ENCODE results near the gene SMIM24. TPM values are rescaled to one million over a fixed set of nuclear protein-coding genes. Genes with fewer than 3 reads are reported as not detected.

Gene SMIM24
- total RNA-seq, 4 donors from 2014 or later: 0.29 to 0.78 TPM; not detected in 2

- no peak for TF ChIP-seq CTCF (IDR thresholded peaks at IDR 0.05)
- WGBS, 2 donors: 94% methylated on average over 5 of the region's 5 CpGs
- no peak overlapping the region for H3K4me3 ChIP-seq (ENCODE audit: low read depth, poor library complexity, severe bottlenecking)
- DNase-seq (ENCODE audit: low spot score in 2 of 2): no peak
- intact Hi-C loops (cut with DNase I; ENCODE audit: low total_unique reads): no loop called here
Measured at GRCh38 chr19:3497757-3498520, 17.6 kb upstream of the SMIM24 start.

- DNase-seq (ENCODE audit: low spot score in 2 of 2): no peak
- intact Hi-C loops (cut with DNase I; ENCODE audit: low total_unique reads): no loop called here
- TF ChIP-seq CTCF (IDR thresholded peaks at IDR 0.05): no peak
- TF ChIP-seq POLR2A (IDR thresholded peaks at IDR 0.05): no peak
- no peak overlapping the region for H3K4me3 ChIP-seq (ENCODE audit: low read depth, poor library complexity, severe bottlenecking)
- WGBS, 2 donors: 95% methylated on average over 28 to 32 of the region's 32 CpGs
Measured at GRCh38 chr19:3496392-3497273, 16.3 kb upstream of the SMIM24 start.

GRCh38 chr19:3494559-3494958 is 14.2 kb upstream of the SMIM24 start:
- intact Hi-C loops (cut with DNase I; ENCODE audit: low total_unique reads): no loop called here
- peak in 1 of 2 donors; percentile 82 for DNase-seq (ENCODE audit: low spot score in 2 of 2)
- TF ChIP-seq POLR2A (IDR thresholded peaks at IDR 0.05) (no peak), CTCF (IDR thresholded peaks at IDR 0.05) (no peak)
- no peak overlapping the region for H3K4me3 ChIP-seq (ENCODE audit: low read depth, poor library complexity, severe bottlenecking)
- 68 to 78% methylated on average over 18 of the region's 18 CpGs for WGBS, 2 donors

- WGBS, 2 donors: 81 to 82% methylated on average over 14 to 15 of the region's 15 CpGs
- intact Hi-C loops (cut with DNase I; ENCODE audit: low total_unique reads): no loop called here
- H3K4me3 ChIP-seq (ENCODE audit: low read depth, poor library complexity, severe bottlenecking): no peak overlapping the region
- DNase-seq (ENCODE audit: low spot score in 2 of 2): peak in 1 of 2 donors; percentile 84
- TF ChIP-seq CTCF (IDR thresholded peaks at IDR 0.05) (no peak), POLR2A (IDR thresholded peaks at IDR 0.05) (no peak)
Measured at GRCh38 chr19:3494051-3494450, 13.7 kb upstream of the SMIM24 start.

DNA sequence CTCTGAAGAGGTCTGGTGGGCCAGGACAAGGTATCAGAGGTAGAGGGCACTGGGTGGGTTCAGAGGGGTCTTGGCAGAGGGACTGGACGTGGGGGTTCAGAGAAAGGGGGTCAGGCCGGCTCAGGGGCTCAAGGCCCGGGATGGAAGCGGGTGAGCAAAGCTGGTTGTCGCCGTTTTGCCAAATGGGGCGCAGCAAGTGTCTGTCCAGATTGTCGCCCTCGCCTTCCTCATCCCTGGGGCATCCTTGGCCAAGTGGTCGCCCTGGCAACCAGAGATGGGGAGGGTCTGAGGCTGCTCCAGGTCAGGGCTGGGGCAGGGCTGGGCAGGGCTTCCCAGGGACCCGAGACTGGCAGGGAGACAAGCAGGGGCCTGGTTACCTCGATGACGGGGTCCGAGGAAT is 13.3 kb upstream of the SMIM24 start:
- DNase-seq (ENCODE audit: low spot score in 2 of 2): no peak
- intact Hi-C loops (cut with DNase I; ENCODE audit: low total_unique reads): no loop called here
- TF ChIP-seq CTCF (IDR thresholded peaks at IDR 0.05): no peak
- no peak for TF ChIP-seq POLR2A (IDR thresholded peaks at IDR 0.05)
- H3K4me3 ChIP-seq (ENCODE audit: low read depth, poor library complexity, severe bottlenecking): no peak overlapping the region
- WGBS, 2 donors: 92 to 94% methylated on average over 14 of the region's 14 CpGs

Measured in lower leg skin (tissue), 4 donors.